AG04450 (cell line): ENCODE results near the gene BMP8A. TPM values are rescaled to one million over a fixed set of nuclear protein-coding genes. Genes with fewer than 3 reads are reported as not detected.
"Not testable (repeated sequence)": the region's sequence is repeated elsewhere in the genome, so short reads cannot be mapped to it uniquely, and the experiment has no call there.

Experiments used
- CTCF ChIA-PET: fragments of 300-600, 350-600 bp; formaldehyde crosslinking; extraction: SDS; loops from one replicate; lab custom pipeline; 2022; ENCODE audit warnings: antibody characterized with exemption, inconsistent platforms; lab: Charles Lee
- POLR2A ChIA-PET: fragments of 350-600 bp; formaldehyde crosslinking; extraction: SDS; loops from one replicate; lab custom pipeline; 2021; ENCODE audit warnings: antibody characterized with exemption, inconsistent platforms; lab: Yijun Ruan, JAX
- DNase-seq: peaks from one replicate; pipeline ENCODE4 v3.0.0-alpha.2; 2011; ENCODE audit warnings: low read depth, low spot score
- H3K27ac ChIP-seq: one replicate; pipeline ENCODE4 v1.5.1; 2012; ENCODE audit warnings: low read depth, low read length, control low read depth
- H3K27me3 ChIP-seq: one replicate; pipeline ENCODE4 v1.6.0; 2012; ENCODE audit warnings: low read length; ENCODE audit not compliant: control insufficient read depth, insufficient read depth
- H3K4me3 ChIP-seq: 2 replicates; pipeline ENCODE4 v1.5.1; 2011; ENCODE audit warnings: mild to moderate bottlenecking, low read depth, low read length, control low read depth
- H3K9me3 ChIP-seq: 2 replicates; pipeline ENCODE4 v1.5.1; 2012; ENCODE audit warnings: low read length; ENCODE audit not compliant: control insufficient read depth, insufficient read depth
- polyA minus RNA-seq: library from RNA; depleted of rRNA, polyadenylated mRNA; stranded (reverse); fragments of >200 nt; gene quantifications from 2 replicates; pipeline ENCODE4 v1.2.3, GENCODE V29; 2011; rRNA and poly(A)+ RNA removed
- polyA plus RNA-seq: library from polyadenylated mRNA; depleted of rRNA; stranded (reverse); fragments of >200 nt; gene quantifications from 2 replicates; pipeline ENCODE4 v1.2.3, GENCODE V29; 2011; rRNA removed
- TF ChIP-seq, protein P1 (sequence below): IDR thresholded peaks from 2 replicates; pipeline ENCODE4 v1.5.1; 2011; ENCODE audit warnings: low read depth, low read length, control low read depth, inconsistent platforms

The BMP8A gene, protein sequence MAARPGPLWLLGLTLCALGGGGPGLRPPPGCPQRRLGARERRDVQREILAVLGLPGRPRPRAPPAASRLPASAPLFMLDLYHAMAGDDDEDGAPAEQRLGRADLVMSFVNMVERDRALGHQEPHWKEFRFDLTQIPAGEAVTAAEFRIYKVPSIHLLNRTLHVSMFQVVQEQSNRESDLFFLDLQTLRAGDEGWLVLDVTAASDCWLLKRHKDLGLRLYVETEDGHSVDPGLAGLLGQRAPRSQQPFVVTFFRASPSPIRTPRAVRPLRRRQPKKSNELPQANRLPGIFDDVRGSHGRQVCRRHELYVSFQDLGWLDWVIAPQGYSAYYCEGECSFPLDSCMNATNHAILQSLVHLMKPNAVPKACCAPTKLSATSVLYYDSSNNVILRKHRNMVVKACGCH
- polyA plus RNA-seq (not detected in 2 replicates), polyA minus RNA-seq (not detected in 2 replicates)

DNA sequence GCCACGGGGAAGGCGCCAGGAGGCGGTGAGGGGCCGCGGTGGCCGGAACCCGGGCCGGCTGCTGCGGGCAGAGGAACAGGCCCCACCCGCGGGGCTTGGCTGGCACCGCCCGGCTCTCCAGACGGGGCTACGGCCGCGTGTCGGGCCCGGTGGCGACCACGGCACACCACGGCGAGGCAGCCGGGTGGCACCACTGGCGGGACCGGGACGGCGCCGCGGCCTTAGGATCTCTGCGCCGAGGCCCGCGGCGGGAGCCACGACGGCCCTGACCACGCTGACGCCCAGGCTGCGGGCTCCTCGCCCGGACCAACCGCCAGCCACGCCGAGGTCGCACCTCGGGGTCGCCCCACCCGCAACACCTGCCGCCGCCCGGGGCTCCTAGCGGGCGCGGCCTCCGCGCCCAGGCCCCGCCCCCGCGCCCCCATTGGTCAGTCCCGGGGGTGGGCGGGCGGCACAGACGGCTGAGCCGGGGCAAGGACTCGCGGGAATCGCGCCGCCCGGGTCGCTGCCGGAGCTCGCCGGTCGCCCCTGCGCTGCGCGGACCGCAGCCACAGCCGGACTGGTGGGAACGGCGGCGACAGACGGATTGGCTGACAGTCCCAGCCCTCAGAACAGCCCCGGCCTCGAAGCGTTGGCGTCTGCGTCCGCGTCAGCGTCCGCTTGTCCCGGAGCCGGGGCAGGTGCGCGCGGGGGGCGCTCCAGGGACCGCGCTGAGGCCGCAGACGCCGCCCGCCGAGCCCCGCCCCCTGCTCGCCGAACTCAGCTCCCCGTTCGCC is at the start of gene BMP8A:
TSS of gene BMP8A (plus strand) at position 491 of the 776 bp plus-strand sequence. CDS start 356 bp downstream, outside the sequence.
- POLR2A ChIA-PET = no interaction called here
- peak within 1 kb of the TSS; percentile 45; the same call in 1 of the 2 replicates for H3K4me3 ChIP-seq
- TF ChIP-seq, protein P1, sequence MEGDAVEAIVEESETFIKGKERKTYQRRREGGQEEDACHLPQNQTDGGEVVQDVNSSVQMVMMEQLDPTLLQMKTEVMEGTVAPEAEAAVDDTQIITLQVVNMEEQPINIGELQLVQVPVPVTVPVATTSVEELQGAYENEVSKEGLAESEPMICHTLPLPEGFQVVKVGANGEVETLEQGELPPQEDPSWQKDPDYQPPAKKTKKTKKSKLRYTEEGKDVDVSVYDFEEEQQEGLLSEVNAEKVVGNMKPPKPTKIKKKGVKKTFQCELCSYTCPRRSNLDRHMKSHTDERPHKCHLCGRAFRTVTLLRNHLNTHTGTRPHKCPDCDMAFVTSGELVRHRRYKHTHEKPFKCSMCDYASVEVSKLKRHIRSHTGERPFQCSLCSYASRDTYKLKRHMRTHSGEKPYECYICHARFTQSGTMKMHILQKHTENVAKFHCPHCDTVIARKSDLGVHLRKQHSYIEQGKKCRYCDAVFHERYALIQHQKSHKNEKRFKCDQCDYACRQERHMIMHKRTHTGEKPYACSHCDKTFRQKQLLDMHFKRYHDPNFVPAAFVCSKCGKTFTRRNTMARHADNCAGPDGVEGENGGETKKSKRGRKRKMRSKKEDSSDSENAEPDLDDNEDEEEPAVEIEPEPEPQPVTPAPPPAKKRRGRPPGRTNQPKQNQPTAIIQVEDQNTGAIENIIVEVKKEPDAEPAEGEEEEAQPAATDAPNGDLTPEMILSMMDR = no peak
- no peak for DNase-seq
- H3K27ac ChIP-seq = no peak within 1 kb of the TSS
- no peaks in the 10 kb centered on the region; the same call in 1 of the 2 replicates for H3K9me3 ChIP-seq
- CTCF ChIA-PET = no interaction called here
- peaks cover 18% of the 10 kb centered on the region for H3K27me3 ChIP-seq

DNA sequence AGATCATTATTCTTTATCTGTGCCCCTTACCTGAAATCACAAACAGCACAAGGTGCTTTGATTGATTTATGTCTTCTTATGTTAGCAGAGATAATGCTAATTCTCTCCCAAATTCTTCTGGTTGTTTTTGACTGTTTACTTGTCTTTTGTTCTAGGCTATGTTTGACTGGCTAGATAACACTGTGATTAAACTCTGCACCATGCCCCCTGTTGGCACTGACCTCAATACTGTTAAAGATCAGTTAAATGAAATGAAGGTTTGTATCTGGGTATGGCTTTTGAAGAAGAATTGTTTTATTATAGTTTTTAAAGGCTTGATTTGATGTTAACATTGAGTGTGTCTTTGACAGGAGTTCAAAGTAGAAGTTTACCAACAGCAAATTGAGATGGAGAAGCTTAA is 49.6 kb upstream of the BMP8A start:
- H3K27me3 ChIP-seq = no peaks in the 10 kb centered on the region
- ChIA-PET CTCF (interaction anchor here (2.0 kb wide), 1 partner anchor 97 kb away, joined by 8 read pairs; no protein-coding TSS in a partner anchor), POLR2A (no interaction called here)
- no peak overlapping the region for H3K4me3 ChIP-seq
- TF ChIP-seq, protein P1 = no peak
- H3K27ac ChIP-seq = no peak overlapping the region
- DNase-seq = no peak
- no peaks in the 10 kb centered on the region for H3K9me3 ChIP-seq

DNA sequence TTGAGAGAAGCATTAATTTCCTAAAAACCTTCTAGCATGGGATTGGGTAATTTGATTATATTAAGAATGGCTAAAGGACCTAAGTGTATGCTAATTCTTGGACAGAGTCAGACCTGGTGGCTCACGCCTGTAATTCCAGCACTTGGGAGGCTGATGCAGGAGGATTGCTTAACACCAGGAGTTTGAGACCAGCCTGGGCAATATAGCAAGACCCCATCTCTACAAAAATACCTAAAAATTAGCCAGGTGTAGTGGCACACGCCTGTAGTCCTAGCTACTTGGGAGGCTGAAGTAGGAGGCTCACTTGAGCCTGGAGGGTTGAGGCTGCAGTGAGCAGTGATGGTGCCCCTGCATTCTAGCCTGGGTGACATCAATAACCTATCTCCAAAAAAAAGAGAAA is 45.9 kb upstream of the BMP8A start:
- TF ChIP-seq, protein P1 = no peak
- ChIA-PET CTCF (no interaction called here), POLR2A (no interaction called here)
- H3K27me3 ChIP-seq = no peaks in the 10 kb centered on the region
- H3K9me3 ChIP-seq = no peaks in the 10 kb centered on the region
- H3K27ac ChIP-seq = peak overlapping the region; percentile 11
- no peak for DNase-seq
- H3K4me3 ChIP-seq = no peak overlapping the region

DNA sequence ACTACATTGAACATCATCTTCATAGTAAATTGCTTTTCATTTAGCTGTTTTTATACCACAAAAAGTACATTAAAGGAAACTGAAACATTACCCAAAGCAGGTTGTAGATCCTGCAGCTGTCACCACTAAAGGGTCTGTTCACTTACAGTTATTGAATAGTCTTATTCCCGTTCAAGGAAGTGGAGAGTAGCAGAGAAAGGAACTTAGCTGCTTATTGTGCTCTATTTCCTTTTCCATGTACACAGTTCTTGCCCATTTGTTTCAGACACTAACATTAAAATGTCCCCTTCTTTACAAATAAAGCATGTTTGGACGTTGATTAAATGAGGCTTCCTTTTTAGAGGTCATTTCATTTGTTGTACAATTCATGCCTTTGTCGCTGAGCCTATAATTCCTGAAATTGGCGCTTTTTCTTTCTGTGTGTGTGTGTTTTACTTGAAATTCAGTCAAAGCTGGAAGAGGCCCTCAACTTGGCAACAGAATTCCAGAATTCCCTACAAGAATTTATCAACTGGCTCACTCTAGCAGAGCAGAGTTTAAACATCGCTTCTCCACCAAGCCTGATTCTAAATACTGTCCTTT is 44.4 kb upstream of the BMP8A start:
- ChIA-PET CTCF (interaction anchor here (0.9 to 2.7 kb wide), 3 partner anchors 25 to 348 kb away, joined by 3 to 7 read pairs (median 3); no protein-coding TSS in a partner anchor), POLR2A (no interaction called here)
- no peak overlapping the region for H3K4me3 ChIP-seq
- no peak for DNase-seq
- H3K9me3 ChIP-seq = no peaks in the 10 kb centered on the region
- TF ChIP-seq, protein P1 = no peak
- H3K27ac ChIP-seq = no peak overlapping the region
- H3K27me3 ChIP-seq = no peaks in the 10 kb centered on the region

DNA sequence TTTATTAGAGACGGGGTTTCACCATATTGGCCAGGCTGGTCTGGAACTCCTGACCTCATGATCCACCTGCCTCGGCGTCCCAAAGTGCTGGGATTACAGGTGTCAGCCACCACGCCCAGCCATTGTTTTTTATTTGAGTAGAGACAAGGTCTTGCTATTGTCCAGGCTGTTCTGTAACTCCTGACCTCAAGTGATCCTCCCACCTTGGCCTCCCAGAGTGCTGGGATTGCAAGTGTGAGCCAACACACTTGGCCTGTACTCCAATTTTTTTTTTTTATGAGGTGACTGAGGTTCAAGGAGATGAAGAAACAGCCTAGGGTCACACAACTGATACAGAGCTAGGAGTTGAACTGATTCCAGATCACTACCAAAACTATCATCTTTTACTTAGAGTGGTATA is 41.4 kb upstream of the BMP8A start:
- ChIA-PET POLR2A (interaction anchor here (0.6 kb wide), 1 partner anchor 124 kb away, joined by 3 read pairs; no protein-coding TSS in a partner anchor), CTCF (interaction anchor here (2.2 kb wide), 1 partner anchor 352 kb away, joined by 13 read pairs; no protein-coding TSS in a partner anchor)
- not testable (repeated sequence) for H3K9me3 ChIP-seq, H3K4me3 ChIP-seq, DNase-seq, H3K27me3 ChIP-seq
- peak overlapping the region; percentile 42 for H3K27ac ChIP-seq
